Body of pancreas (tissue), 4 donors: Measurements from ENCODE around the gene TAAR6. TPM values are rescaled to one million over a fixed set of nuclear protein-coding genes. Genes with fewer than 3 reads are reported as not detected.
A peak's percentile ranks its signal among the peaks of the same experiment; 100 is the strongest.
"Not testable (repeated sequence)": the region's sequence is repeated elsewhere in the genome, so short reads cannot be mapped to it uniquely, and the experiment has no call there.

ENCODE experiments used
- ATAC-seq: fragments of 150-250 bp; one replicate; pipeline ENCODE4 v1.9.1; 2016
- DNase-seq, 4 donors: peaks; one replicate each; pipeline ENCODE4 v3.0.0-alpha.2; 2019
- H3K27ac ChIP-seq, 4 donors: fragments of 200-600 bp; sonication (generic); 1 replicate in 3 of 4; 2 replicates in 1 of 4; pipeline versions ENCODE4 v1.5.1 to v1.6.1; 2016 to 2019; ENCODE audit warnings: mild to moderate bottlenecking in 1 of 4, mixed read lengths in 1 of 4, moderate library complexity in 1 of 4
- H3K27me3 ChIP-seq, 2 donors: fragments of 200-600 bp; sonication (generic); one replicate each; pipeline ENCODE4 v1.6.0; 2016; ENCODE audit warnings: mild to moderate bottlenecking in 1 of 2
- H3K36me3 ChIP-seq, 2 donors: fragments of 200-600 bp; sonication (generic); replicated peaks in 1 of 2; 2 replicates each; pipeline ENCODE4 v1.5.1; 2016; ENCODE audit warnings: low read depth in 2 of 2; ENCODE audit not compliant: insufficient read depth in 1 of 2
- H3K4me1 ChIP-seq: fragments of 200-600 bp; sonication (generic); one replicate; pipeline ENCODE4 v1.6.0; 2016
- H3K4me3 ChIP-seq, 2 donors: fragments of 200-600 bp; sonication (generic); 1 replicate in 1 of 2; 2 replicates in 1 of 2; pipeline ENCODE4 v1.5.1; 2016 to 2019
- H3K9me3 ChIP-seq, 3 donors: fragments of 200-600 bp; sonication (generic); 1 replicate in 2 of 3; 2 replicates in 1 of 3; pipeline ENCODE4 v1.5.1; 2016
- POLR2A ChIP-seq, 3 donors: fragments of 450-650 bp; IDR thresholded peaks; one replicate each; pipeline ENCODE4 v1.6.1; 2016; ENCODE audit warnings: antibody characterized with exemption in 3 of 3, mild to moderate bottlenecking in 2 of 3
- WGBS, 2 donors: methylation state at CpG; one replicate each; pipeline ENCODE4 v1.1.5; 2017; 5-methylcytosine and 5-hydroxymethylcytosine counted together
- intact Hi-C: fragments of 100-400 bp; cut with DNase I; formaldehyde crosslinking; loops from one replicate; pipeline ENCODE4 v1.15.1; 2023
- total RNA-seq, 2 donors: library from RNA; depleted of rRNA; stranded (reverse); fragments of >200 nt; gene quantifications; one replicate each; pipeline ENCODE4 v1.1.0, GENCODE V29; 2016
- TF ChIP-seq, protein P1 (sequence below), 7 experiments: fragments of 450-650 bp in 4 of 7; fragments of 200-600 bp in 3 of 7; sonication (generic) in 3 of 7; IDR thresholded peaks; one replicate each; pipeline ENCODE4 v1.5.1; 2016 to 2019; ENCODE audit warnings: antibody characterized with exemption in 7 of 7

TAAR6 gene
- total RNA-seq, 2 donors from 2014 or later, result not detected

DNA sequence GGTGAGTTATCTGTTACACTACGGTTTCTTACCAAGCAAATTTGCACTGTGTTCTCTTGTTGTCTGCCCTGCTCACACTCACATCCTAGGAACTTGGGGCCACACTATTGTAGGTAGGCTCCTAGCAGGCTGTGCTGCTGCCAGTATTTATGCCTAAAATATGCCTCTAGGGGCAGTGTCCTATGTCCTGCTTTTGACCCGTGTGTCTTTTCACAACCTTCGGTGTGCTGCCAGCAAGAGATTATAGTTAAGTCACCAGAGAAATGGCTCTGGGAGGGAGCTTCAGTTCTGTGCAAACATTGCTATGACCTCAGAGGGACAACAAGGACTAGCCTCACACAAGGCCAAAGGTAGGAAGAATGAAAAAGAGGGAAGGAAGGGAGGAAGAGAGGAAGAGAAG lies 28.4 kb downstream of the TAAR6 start:
- DNase-seq, result peak in 2 of 4 donors; percentile 10 to 26

DNA sequence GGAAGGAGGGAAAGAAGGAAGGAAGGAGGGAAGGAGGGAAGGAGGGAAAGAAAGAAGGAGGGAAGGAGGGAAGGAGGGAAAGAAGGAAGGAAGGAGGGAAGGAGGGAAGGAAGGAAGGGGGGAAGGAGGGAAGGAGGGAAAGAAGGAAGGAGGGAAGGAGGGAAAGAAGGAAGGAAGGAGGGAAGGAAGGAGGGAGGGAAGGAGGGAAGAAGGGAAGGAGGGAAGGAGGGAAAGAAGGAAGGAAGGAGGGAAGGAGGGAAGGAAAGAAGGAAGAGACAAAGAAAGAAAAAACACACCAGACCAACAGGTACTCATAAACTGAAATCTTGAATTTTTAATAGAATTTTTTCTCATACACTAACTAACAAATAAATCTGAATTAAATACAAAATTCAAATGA lies 30.8 kb downstream of the TAAR6 start:
- intact Hi-C loops, H3K36me3 ChIP-seq, H3K4me1 ChIP-seq, H3K27me3 ChIP-seq, H3K9me3 ChIP-seq, ATAC-seq, H3K4me3 ChIP-seq, DNase-seq, H3K27ac ChIP-seq: not testable (repeated sequence)

More for the DNA sequence above, 28.4 kb downstream of the TAAR6 start:
- ATAC-seq, result peak; percentile 74
- Histone ChIP-seq H3K36me3 (no peaks in the 10 kb centered on the region), H3K4me3 (no peak overlapping the region), H3K4me1 (no peaks in the 10 kb centered on the region), H3K9me3 (no peaks in the 10 kb centered on the region), H3K27me3 (no peaks in the 10 kb centered on the region), H3K27ac (no peak overlapping the region)
- WGBS, 2 donors, result 24 to 37% methylated on average over 3 of the region's 3 CpGs
- TF ChIP-seq POLR2A (IDR thresholded peaks at IDR 0.05), result no peak
- TF ChIP-seq, protein P1, sequence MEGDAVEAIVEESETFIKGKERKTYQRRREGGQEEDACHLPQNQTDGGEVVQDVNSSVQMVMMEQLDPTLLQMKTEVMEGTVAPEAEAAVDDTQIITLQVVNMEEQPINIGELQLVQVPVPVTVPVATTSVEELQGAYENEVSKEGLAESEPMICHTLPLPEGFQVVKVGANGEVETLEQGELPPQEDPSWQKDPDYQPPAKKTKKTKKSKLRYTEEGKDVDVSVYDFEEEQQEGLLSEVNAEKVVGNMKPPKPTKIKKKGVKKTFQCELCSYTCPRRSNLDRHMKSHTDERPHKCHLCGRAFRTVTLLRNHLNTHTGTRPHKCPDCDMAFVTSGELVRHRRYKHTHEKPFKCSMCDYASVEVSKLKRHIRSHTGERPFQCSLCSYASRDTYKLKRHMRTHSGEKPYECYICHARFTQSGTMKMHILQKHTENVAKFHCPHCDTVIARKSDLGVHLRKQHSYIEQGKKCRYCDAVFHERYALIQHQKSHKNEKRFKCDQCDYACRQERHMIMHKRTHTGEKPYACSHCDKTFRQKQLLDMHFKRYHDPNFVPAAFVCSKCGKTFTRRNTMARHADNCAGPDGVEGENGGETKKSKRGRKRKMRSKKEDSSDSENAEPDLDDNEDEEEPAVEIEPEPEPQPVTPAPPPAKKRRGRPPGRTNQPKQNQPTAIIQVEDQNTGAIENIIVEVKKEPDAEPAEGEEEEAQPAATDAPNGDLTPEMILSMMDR (IDR thresholded peaks at IDR 0.05), result peak in 5 of 7 experiments; percentile 13 to 32 (median 27)
- intact Hi-C loops, result no loop called here

DNA sequence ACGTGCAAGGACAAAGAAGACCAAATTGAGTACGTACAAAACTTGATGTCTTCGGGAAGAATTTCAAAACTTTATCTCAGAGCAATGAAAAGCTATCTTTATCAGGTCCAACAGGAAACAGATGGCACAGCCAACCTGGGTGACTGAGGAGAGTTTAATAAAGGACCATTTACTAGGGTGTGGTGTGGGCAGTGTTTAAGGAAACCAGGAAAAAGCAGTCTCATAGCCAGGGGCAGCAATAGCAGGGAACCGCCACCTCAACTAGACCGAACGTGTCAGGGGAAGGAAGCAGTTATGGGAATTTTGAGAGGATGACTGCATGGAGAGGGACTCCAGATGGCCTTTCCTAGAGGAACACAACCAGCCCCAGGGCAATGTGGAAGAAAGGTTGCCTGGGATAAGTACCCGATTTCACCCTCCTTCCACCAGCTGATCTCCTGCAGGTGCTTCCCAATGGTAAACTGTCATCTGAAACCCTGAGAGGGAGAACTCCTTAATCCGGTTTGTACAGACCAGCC lies 34.6 kb downstream of the TAAR6 start:
- H3K4me1 ChIP-seq, result peaks cover 19% of the 10 kb centered on the region
- TF ChIP-seq, protein P1 (IDR thresholded peaks at IDR 0.05), result no peak
- 78 to 82% methylated on average over 8 of the region's 8 CpGs for WGBS, 2 donors
- H3K9me3 ChIP-seq, result no peaks in the 10 kb centered on the region
- intact Hi-C loops, result no loop called here
- no peaks in the 10 kb centered on the region for H3K27me3 ChIP-seq
- H3K36me3 ChIP-seq, result no peaks in the 10 kb centered on the region
- no peak for DNase-seq
- H3K4me3 ChIP-seq, result no peak overlapping the region
- no peak overlapping the region for H3K27ac ChIP-seq
- no peak for ATAC-seq

DNA sequence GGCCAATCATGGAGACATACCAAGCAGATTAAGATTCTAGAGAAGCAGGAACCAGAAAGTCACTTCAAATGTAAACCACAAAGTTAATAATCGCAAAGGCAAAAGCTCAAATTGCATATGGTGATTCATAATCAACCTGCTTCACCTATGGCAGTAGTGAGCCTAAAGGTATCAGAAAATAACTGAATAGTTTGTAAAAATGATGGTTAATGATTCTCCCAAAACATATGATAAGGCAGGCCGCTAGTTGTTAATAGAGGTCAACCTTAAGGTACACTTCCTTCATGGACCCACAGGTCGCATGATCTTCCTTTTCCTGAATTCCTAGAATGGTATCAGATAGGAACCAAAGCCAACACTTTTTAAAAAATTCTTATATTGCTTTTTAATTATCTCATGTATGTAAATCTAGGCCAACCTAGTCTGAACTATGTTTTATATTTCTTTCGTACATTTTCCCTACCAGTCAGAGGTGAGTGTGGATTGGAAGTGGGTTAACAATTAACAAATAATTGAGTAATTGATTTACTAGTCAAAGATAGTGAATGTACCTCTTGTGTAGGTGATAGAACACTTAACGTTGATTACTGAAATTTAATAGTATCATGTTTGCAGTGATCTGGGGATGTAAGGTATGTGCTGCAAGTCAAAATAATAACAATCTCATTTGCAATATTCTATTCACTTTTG lies 37.6 kb downstream of the TAAR6 start:
- DNase-seq, result no peak
- H3K4me3 ChIP-seq, result no peak overlapping the region
- ATAC-seq, result peak; percentile 70
- 26 to 31% methylated on average over 5 of the region's 5 CpGs for WGBS, 2 donors
- no peaks in the 10 kb centered on the region for H3K27me3 ChIP-seq
- intact Hi-C loops, result no loop called here
- H3K36me3 ChIP-seq, result no peaks in the 10 kb centered on the region
- TF ChIP-seq POLR2A (IDR thresholded peaks at IDR 0.05), result no peak
- TF ChIP-seq, protein P1 (IDR thresholded peaks at IDR 0.05), result no peak
- peak overlapping the region in 2 of 4 donors; percentile 26 to 58 for H3K27ac ChIP-seq
- no peaks in the 10 kb centered on the region for H3K9me3 ChIP-seq
- H3K4me1 ChIP-seq, result peaks cover 19% of the 10 kb centered on the region

DNA sequence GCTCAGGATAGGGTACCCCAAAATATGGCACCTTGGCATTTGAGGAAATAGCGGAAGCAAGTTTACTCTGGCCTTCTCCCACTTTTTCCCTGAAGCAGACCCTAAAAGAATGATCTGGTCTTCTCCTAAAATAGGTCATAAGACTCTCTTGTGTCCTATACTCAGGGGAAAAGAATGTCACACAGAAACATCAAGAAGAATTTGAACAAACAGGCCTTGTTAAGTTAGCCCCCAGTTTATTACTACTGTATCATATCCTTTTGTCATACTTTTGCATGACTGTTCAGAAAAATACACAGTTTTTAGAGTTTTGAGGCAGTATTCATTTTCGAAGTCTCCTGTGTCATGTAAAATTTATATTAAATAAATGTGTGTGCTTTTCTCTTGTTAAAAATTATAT lies 41.5 kb downstream of the TAAR6 start:
- no peaks in the 10 kb centered on the region for H3K36me3 ChIP-seq
- intact Hi-C loops, result no loop called here
- no peak overlapping the region for H3K27ac ChIP-seq
- TF ChIP-seq, protein P1 (IDR thresholded peaks at IDR 0.05), result no peak
- no peak for TF ChIP-seq POLR2A (IDR thresholded peaks at IDR 0.05)
- H3K4me1 ChIP-seq, result peaks cover 19% of the 10 kb centered on the region
- 78 to 85% methylated on average over 2 of the region's 2 CpGs for WGBS, 2 donors
- no peak for ATAC-seq
- H3K9me3 ChIP-seq, result no peaks in the 10 kb centered on the region
- no peak for DNase-seq
- H3K27me3 ChIP-seq, result no peaks in the 10 kb centered on the region
- H3K4me3 ChIP-seq, result no peak overlapping the region
